ENCODE measurements around the gene TMEM117. TPM values are rescaled to one million over a fixed set of nuclear protein-coding genes. Genes with fewer than 3 reads are reported as not detected.
"Not testable (repeated sequence)": the region's sequence is repeated elsewhere in the genome, so short reads cannot be mapped to it uniquely, and the experiment has no call there.

TMEM117 gene
- total RNA-seq, 1 donor = 4.9 TPM

GRCh38 chr12:44155358-44155757 is 319.5 kb downstream of the TMEM117 start:
- no peak overlapping the region for H3K4me3 ChIP-seq (ENCODE audit: low read length)
- H3K27me3 ChIP-seq (ENCODE audit: insufficient read depth, low read length) = no peaks in the 10 kb centered on the region
- no peaks in the 10 kb centered on the region for H3K4me1 ChIP-seq (ENCODE audit: insufficient read depth, low read length)
- no peaks in the 10 kb centered on the region for H3K9me3 ChIP-seq (ENCODE audit: low read depth, low read length)

DNA sequence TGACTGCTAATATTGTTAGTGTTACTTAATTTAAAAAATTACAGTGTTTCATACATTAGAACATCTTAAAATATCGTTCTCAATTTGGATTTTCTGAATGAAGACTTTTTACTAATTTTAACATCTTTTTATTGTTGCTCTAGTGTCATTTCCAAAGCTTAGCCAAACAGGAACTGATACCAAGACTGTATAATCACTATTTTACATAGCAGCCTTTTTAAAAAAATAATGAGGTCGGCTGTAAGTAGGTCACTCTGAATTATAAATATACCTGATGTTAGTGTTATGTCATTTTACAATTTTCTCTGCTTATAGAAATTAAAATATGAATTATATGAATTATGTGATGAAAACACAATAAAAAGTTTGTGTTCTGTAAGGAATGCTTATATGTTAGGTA is 321.5 kb downstream of the TMEM117 start:
- Histone ChIP-seq H3K4me3 (ENCODE audit: low read length) (no peak overlapping the region), H3K27me3 (ENCODE audit: insufficient read depth, low read length) (no peaks in the 10 kb centered on the region), H3K4me1 (ENCODE audit: insufficient read depth, low read length) (no peaks in the 10 kb centered on the region), H3K9me3 (ENCODE audit: low read depth, low read length) (no peaks in the 10 kb centered on the region)

GRCh38 chr12:44158746-44159145 is 322.9 kb downstream of the TMEM117 start:
- no peaks in the 10 kb centered on the region for H3K4me1 ChIP-seq (ENCODE audit: insufficient read depth, low read length)
- H3K9me3 ChIP-seq (ENCODE audit: low read depth, low read length) = no peaks in the 10 kb centered on the region
- no peaks in the 10 kb centered on the region for H3K27me3 ChIP-seq (ENCODE audit: insufficient read depth, low read length)
- no peak overlapping the region for H3K4me3 ChIP-seq (ENCODE audit: low read length)

DNA sequence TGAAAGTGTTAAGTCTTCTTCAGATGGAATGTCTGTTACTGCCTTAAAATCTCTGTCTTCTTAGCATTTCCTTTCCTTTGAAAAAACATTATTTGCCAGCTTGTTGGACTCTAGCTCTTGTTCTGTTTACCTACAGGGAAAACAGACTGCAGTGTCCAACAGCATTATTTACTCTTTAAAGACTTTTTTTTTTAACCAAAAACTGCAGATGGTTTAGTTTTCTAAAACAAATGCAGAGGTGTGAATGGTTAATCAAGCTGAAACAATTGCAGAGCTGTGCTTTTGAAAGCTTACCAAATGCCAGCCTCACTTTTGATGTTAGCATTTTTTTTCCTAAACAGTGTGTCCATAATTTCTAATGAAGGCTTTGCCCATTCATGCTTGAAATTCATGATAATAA is 323.3 kb downstream of the TMEM117 start:
- H3K4me3 ChIP-seq (ENCODE audit: low read length) = no peak overlapping the region
- no peaks in the 10 kb centered on the region for H3K4me1 ChIP-seq (ENCODE audit: insufficient read depth, low read length)
- no peaks in the 10 kb centered on the region for H3K9me3 ChIP-seq (ENCODE audit: low read depth, low read length)
- no peaks in the 10 kb centered on the region for H3K27me3 ChIP-seq (ENCODE audit: insufficient read depth, low read length)

DNA sequence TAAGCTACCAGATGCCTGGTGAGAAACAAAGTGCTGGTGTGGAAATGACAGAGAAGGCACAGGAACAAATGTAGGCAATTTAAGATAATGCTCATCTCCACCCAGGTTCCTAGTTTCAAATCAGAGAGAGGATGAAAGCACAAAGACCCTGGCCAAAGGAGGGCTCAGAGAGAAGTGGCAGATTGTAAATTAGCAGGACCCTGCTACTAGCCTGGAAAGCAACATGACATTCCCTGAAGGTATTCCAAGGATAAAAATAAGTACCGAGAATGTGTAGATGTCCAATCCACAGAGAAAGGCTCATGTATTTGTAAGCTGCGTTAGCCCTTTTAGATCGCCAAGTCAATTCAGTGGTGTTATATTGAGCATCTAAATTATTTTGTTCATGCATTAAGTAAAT is 324.0 kb downstream of the TMEM117 start:
- no peaks in the 10 kb centered on the region for H3K4me1 ChIP-seq (ENCODE audit: insufficient read depth, low read length)
- H3K9me3 ChIP-seq (ENCODE audit: low read depth, low read length) = no peaks in the 10 kb centered on the region
- H3K27me3 ChIP-seq (ENCODE audit: insufficient read depth, low read length) = no peaks in the 10 kb centered on the region
- H3K4me3 ChIP-seq (ENCODE audit: low read length) = no peak overlapping the region

GRCh38 chr12:44162961-44163360 is 327.1 kb downstream of the TMEM117 start:
- Histone ChIP-seq H3K9me3 (ENCODE audit: low read depth, low read length) (no peaks in the 10 kb centered on the region), H3K27me3 (ENCODE audit: insufficient read depth, low read length) (no peaks in the 10 kb centered on the region), H3K4me1 (ENCODE audit: insufficient read depth, low read length) (no peaks in the 10 kb centered on the region), H3K4me3 (ENCODE audit: low read length) (no peak overlapping the region)

DNA sequence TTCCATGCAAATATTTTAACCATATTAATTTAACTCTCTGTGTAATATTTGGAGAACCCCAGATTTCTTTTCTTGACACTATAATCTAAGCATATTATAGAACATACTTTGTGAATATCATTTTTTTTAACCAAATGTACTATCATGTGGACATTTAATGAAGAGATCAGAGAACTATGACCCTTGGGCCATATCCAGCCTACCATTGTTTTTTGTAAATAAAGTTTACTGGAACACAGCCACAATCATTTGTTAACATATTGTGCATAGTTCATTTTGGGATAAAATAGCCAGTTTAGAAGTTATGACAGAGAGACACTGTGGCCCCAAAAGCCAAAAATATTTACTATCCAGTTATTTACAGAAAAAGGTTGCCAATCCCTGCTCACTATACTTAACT is 338.2 kb downstream of the TMEM117 start:
- Histone ChIP-seq H3K4me3 (ENCODE audit: low read length) (no peak overlapping the region), H3K4me1 (ENCODE audit: insufficient read depth, low read length) (no peaks in the 10 kb centered on the region), H3K9me3 (ENCODE audit: low read depth, low read length) (no peaks in the 10 kb centered on the region), H3K27me3 (ENCODE audit: insufficient read depth, low read length) (no peaks in the 10 kb centered on the region)

- no peaks in the 10 kb centered on the region for H3K27me3 ChIP-seq (ENCODE audit: insufficient read depth, low read length)
- H3K4me3 ChIP-seq (ENCODE audit: low read length) = no peak overlapping the region
- no peaks in the 10 kb centered on the region for H3K4me1 ChIP-seq (ENCODE audit: insufficient read depth, low read length)
- H3K9me3 ChIP-seq (ENCODE audit: low read depth, low read length) = no peaks in the 10 kb centered on the region
Observed at GRCh38 chr12:44184499-44185206, 348.8 kb downstream of the TMEM117 start.

DNA sequence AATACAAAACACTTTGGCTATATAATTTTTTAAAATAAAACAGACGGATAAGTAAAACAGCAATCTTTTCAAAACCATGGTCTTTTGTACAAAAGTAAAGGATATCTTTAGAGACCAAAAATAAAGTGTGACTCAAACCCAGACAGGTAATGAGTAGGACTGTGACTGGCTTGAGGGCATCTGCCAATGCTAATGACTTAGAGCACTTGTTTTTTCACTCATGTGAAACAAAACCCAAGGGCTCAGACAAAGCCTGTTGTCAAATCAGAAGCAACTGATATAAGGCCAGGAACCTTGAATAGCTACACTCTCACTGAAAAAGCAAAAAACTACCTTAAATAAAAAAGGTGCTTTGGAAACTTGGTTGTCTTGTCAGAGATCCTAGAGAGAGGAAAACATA is 357.4 kb downstream of the TMEM117 start:
- no peaks in the 10 kb centered on the region for H3K9me3 ChIP-seq (ENCODE audit: low read depth, low read length)
- H3K27me3 ChIP-seq (ENCODE audit: insufficient read depth, low read length) = no peaks in the 10 kb centered on the region
- no peaks in the 10 kb centered on the region for H3K4me1 ChIP-seq (ENCODE audit: insufficient read depth, low read length)
- no peak overlapping the region for H3K4me3 ChIP-seq (ENCODE audit: low read length)

GRCh38 chr12:44195719-44196118 is 359.8 kb downstream of the TMEM117 start:
- H3K27me3 ChIP-seq (ENCODE audit: insufficient read depth, low read length); H3K4me3 ChIP-seq (ENCODE audit: low read length); H3K9me3 ChIP-seq (ENCODE audit: low read depth, low read length); H3K4me1 ChIP-seq (ENCODE audit: insufficient read depth, low read length): not testable (repeated sequence)

GRCh38 chr12:44206045-44206444 is 370.2 kb downstream of the TMEM117 start:
- Histone ChIP-seq H3K4me1 (ENCODE audit: insufficient read depth, low read length) (no peaks in the 10 kb centered on the region), H3K9me3 (ENCODE audit: low read depth, low read length) (peaks cover 8% of the 10 kb centered on the region), H3K4me3 (ENCODE audit: low read length) (no peak overlapping the region), H3K27me3 (ENCODE audit: insufficient read depth, low read length) (no peaks in the 10 kb centered on the region)

DNA sequence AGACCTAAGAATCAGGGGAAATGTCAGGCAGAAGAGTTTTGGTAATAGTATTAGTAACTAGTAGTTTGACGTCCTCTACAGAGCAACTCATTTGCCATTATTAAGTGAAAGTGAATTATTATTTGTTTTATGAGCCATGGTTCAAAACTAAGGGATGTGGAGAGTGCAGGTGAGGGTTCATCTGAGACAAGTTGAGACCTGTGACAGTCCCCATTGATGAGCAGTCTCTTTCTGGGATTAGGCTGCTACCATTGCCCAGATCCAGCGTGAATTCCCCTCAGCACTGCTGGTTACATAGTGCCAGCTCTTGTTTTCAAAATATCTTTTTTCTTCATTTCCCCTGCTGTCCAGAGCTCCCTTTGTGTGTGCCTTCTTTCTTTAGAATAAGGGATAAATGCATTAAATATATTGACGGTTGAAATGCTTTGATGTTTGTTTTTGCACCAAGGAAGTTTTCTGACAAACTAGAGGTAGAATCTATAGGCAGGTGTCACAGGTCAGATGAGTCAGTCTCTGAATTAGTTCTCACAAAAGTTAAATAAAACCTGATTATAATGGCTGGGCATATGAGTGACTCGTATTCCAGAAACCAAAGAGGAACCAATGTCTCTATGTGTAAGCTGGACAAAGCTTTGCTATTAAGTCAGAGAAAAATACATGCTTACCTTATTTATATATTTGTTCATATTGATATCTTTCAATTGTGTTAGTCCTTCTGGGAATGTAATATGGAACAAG is 381.4 kb downstream of the TMEM117 start:
- Histone ChIP-seq H3K27me3 (ENCODE audit: insufficient read depth, low read length) (no peaks in the 10 kb centered on the region), H3K9me3 (ENCODE audit: low read depth, low read length) (peaks cover 5% of the 10 kb centered on the region), H3K4me1 (ENCODE audit: insufficient read depth, low read length) (no peaks in the 10 kb centered on the region), H3K4me3 (ENCODE audit: low read length) (no peak overlapping the region)

DNA sequence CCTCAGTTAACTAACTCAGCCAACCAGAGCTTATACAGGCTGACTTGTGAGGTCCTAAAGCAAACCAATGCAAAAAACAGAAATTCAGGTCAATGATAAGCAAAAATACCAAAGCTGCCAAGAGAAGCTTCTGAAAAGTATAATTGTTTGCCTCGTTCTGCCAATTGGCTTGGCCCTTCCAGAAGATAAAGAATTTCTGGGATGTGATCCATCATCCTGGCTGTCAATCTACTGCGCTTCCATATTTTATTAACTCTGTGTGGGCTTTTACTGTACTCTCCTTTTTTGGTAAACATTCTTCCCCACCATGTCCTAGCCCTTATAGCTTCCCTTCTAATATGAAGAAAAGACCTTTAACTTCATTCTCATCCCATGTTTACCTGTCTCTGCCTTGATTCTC is 387.9 kb downstream of the TMEM117 start:
- no peaks in the 10 kb centered on the region for H3K4me1 ChIP-seq (ENCODE audit: insufficient read depth, low read length)
- H3K27me3 ChIP-seq (ENCODE audit: insufficient read depth, low read length) = no peaks in the 10 kb centered on the region
- H3K9me3 ChIP-seq (ENCODE audit: low read depth, low read length) = no peaks in the 10 kb centered on the region
- H3K4me3 ChIP-seq (ENCODE audit: low read length) = no peak overlapping the region

DNA sequence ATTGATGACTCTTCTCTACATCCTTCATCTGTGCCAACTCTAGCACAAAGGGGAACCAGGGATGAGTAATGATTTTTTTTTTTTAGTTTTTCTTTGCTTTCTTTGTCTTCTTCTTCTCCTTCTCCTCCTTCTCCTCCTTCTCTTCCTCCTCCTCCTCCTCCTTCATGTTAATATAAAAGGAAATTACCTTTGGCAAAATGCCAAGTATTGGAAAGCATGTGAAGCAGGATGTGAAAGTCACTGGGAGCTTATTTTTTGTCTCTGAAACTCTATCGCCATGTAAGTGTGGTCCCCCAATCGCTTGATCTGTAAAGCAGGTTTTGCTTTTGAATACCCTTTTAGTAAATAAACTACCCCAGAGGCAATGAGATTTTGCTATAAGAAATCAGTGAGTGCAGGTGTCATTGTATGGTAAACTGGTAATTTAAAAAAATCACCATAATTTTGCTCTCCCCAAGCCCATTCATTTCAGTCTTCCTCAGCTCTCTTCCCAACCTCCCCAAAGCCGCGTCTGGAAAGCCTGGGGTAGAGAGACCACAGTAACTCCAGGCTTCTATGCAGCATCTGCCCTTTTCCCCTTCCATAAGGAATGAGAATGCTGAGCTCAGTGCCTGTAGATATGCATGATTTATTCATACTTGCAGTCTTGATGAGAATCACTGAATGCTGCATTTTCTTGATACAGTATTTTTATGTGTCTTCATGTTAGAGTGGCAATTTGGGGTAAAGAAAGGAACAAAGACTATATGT is 388.7 kb downstream of the TMEM117 start:
- Histone ChIP-seq H3K4me3 (ENCODE audit: low read length) (no peak overlapping the region), H3K27me3 (ENCODE audit: insufficient read depth, low read length) (no peaks in the 10 kb centered on the region), H3K4me1 (ENCODE audit: insufficient read depth, low read length) (no peaks in the 10 kb centered on the region), H3K9me3 (ENCODE audit: low read depth, low read length) (no peaks in the 10 kb centered on the region)

GRCh38 chr12:44225149-44225510 is 389.2 kb downstream of the TMEM117 start:
- Histone ChIP-seq H3K9me3 (ENCODE audit: low read depth, low read length) (no peaks in the 10 kb centered on the region), H3K4me1 (ENCODE audit: insufficient read depth, low read length) (no peaks in the 10 kb centered on the region), H3K27me3 (ENCODE audit: insufficient read depth, low read length) (no peaks in the 10 kb centered on the region), H3K4me3 (ENCODE audit: low read length) (no peak overlapping the region)
